ENCODE results near the gene RAB5A.
A peak's percentile ranks its signal among the peaks of the same experiment; 100 is the strongest.
"Not testable (repeated sequence)": the region's sequence is repeated elsewhere in the genome, so short reads cannot be mapped to it uniquely, and the experiment has no call there.

RAB5A gene, protein sequence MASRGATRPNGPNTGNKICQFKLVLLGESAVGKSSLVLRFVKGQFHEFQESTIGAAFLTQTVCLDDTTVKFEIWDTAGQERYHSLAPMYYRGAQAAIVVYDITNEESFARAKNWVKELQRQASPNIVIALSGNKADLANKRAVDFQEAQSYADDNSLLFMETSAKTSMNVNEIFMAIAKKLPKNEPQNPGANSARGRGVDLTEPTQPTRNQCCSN

DNA sequence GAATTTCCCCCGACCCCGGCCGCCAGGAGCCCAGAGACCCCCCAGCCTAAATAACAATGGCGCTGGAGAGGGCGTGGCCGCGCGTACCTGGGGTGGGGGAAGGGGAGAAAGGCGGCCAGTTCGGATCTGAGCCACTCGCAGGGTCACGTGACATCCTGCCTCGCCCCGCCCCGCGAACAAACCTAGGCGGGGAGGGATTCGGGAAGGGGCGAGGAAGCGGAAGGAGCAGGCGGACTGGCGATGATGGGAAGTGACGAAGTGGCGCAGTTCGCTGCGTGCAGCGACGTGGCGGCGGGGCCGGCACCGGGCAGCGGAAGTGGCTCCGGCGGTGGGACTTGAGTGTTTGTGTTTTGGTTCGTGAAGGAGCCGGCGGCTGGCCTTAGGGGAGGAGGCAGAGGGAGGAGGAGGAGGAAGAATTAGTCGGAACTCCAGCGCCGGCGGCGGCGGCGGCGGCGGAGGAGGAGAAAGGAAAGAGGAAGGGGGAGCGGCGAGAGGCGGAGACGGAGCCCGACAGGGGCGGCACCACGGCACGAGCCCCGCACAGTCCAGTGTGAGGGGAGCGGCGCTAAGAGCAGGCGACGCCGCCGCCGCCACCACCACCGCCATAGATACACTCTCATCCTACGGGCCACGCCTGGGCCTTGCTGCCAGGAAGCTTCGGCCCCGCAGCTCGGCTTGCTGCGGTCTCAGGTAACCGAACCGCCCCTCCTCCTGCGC, at the start of gene RAB5A:
RAB5A (plus strand) TSS at position 266 of the 717 bp plus-strand sequence. CDS start 3,802 bp downstream, outside the sequence.
- peak within 1 kb of the TSS; percentile 80 to 100 (median 98) for H3K27ac ChIP-seq
- peak within 1 kb of the TSS; percentile 67 to 99 (median 93) for H3K4me3 ChIP-seq

DNA sequence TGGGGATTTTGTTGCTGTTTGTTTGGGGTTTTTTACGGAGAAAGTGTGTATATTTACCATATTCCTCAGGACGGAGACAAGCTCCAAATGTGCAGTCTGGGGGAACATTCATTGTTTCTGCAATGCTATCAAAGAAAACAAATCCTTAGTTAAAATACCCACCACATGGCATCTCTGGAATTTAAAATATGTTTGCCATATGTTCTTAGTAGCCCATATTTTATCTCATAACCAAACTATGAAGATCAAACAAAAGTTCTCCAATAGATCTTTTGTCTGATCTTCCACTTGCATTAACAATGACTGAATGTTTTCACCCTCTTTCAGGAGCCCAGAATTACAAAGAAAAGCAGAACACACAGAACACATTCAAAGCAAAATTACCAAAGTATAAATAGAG, 48.2 kb upstream of the RAB5A start:
- no peak overlapping the region for H3K27ac ChIP-seq
- no peak overlapping the region for H3K4me3 ChIP-seq

DNA sequence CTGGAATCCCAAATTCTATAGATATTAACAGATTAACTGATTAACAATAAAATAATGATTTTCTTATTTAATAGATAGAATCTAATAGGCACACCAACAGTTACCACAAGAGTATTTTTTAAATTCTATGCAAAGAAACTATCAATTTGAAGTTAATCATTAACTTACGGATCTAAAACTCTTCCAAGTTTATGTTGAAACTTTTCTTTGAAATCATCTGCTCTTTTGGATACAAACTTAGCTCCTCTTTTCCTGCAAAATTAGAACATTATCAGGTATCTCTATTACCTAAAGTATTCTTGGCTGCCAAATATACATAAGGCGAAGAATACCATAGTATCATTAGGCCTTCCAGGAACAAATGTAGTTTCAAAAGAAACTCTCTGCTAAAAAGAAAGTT, 47.6 kb upstream of the RAB5A start:
- H3K27ac ChIP-seq: no peak overlapping the region
- no peak overlapping the region for H3K4me3 ChIP-seq

DNA sequence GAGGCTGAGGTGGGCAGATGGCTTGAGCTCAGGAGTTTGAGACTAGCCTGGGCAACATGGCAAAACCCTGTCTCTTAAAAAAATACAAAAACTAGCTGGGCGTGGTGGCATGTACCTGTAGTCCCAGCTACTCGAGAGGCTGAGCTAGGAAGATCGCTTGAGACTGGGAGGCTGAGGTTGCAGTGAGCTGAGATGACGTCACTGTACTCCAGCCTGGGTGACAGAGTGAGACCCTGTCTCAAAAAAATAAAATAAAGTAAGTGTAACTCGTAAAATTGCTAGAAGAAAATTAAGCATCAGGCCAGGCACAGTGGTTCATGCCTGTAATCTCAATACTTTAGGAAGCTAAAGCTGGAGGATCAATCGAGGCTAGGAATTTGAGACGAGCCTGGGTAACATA, 47.1 kb upstream of the RAB5A start:
- not testable (repeated sequence) for H3K27ac ChIP-seq, H3K4me3 ChIP-seq

DNA sequence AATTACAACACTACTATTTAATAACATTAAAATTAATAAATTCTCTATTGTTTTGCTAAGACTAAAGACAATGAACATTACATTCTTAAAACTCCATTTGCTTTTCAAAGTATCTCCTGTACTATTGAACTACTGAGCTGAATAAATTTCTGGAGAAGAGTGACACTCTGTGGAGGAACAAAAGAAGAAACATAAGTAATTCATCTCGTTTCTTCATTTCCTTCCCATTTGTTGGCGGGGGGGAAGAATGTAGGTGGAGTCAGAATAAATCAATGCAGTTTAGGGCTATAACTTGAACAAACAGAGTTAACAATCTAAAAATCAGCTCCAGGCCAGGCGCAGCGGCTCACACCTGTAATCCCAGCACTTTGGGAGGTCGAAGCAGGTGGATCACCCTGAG, 45.6 kb upstream of the RAB5A start:
- H3K27ac ChIP-seq: no peak overlapping the region

DNA sequence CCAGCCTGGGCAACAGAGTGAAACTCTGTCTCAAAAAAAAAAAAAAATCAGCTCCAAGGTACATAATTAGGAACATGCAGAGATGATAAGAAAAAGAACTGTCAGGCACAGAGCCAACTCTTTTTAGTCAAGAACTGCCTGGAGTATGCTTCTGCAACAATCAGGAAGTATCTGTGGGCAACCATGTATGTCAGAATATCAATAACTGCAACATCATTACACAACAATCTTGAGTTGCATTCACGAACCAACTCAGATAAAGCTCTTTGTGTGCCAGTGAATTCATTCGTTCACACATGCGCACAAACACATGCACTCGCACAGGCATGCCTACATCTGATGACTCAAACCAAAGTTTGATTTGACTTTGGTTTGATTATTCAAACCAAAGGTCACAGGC, 45.0 kb upstream of the RAB5A start:
- Histone ChIP-seq H3K27ac (no peak overlapping the region), H3K4me3 (no peak overlapping the region)

More for the DNA sequence above, 45.6 kb upstream of the RAB5A start:
- no peak overlapping the region for H3K4me3 ChIP-seq

DNA sequence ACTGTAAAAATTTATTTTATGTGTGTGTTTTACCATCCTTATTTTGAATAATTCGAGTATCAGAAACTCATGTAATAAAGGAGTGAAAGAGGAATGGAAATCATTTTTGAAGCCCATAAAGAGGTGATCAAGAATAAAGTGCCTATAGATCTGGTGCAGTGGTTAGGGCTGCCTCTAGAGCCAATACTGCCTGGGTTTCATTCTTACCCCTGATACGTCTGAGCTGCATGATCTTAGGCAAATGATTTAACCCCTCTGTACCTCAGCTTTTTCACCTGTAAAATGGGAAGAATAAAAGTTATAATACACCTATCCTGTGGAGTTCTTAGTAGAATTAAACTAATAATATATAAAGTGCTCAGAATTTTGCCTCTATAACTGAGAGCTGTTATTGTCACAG, 43.2 kb upstream of the RAB5A start:
- H3K4me3 ChIP-seq: no peak overlapping the region

DNA sequence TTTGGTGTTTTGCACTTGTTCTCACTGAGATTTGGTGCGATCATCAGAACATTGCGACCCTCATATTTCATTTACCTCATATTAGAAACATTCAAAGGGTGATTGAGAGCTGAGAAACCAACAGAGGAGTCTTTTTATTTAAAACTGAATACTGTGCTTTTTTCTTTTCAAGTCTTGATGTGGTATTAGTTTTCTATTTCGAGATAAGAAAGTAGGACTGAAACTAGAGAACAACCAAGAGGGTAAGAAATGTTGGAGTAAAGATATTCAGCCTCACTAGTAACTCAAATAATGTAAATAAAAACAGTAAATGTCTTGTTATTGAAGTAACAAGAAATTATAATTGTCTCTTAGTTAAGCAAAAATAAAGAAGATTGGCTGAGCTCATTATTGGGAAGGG, 39.4 kb upstream of the RAB5A start:
- no peak overlapping the region for H3K4me3 ChIP-seq
- no peak overlapping the region for H3K27ac ChIP-seq

More for the DNA sequence above, 43.2 kb upstream of the RAB5A start:
- no peak overlapping the region for H3K27ac ChIP-seq

DNA sequence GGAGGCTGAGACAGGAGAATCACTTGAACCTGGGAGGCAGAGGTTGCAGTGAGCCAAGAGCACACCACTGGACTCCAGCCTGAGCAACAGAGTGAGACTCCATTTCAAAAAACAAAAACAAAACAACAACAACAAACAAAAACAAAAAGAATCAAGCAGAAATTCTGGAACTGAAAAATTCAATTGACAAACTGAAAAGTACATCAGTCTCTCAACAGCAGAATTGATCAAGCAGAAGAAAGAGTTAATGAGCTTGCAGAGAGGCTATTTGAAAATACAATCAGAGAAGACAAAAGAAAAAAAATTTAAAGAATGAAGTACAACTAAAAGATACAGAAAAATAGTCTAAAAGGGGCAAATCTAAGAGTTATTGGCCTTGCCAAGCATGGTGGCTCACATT, 35.4 kb upstream of the RAB5A start:
- Histone ChIP-seq H3K4me3 (no peak overlapping the region), H3K27ac (no peak overlapping the region)

DNA sequence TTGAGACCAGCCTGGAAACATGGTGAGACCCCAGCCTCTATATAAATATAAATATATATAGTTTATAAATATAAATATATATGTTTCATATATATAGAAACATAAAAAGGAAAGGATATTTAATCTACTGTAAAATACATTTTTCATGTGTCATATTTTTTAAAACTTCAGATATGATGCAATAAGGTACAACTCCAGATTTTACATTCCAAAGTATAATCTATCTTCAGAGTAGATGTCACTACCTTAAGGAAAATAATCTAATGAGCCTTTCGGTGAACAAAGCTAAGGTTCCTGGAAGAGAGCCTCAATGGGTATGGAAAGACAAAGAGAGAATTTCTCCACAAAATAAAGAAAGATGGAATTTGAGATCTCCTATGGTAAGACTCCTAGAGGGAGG, 29.7 kb upstream of the RAB5A start:
- Histone ChIP-seq H3K27ac (no peak overlapping the region), H3K4me3 (no peak overlapping the region)

DNA sequence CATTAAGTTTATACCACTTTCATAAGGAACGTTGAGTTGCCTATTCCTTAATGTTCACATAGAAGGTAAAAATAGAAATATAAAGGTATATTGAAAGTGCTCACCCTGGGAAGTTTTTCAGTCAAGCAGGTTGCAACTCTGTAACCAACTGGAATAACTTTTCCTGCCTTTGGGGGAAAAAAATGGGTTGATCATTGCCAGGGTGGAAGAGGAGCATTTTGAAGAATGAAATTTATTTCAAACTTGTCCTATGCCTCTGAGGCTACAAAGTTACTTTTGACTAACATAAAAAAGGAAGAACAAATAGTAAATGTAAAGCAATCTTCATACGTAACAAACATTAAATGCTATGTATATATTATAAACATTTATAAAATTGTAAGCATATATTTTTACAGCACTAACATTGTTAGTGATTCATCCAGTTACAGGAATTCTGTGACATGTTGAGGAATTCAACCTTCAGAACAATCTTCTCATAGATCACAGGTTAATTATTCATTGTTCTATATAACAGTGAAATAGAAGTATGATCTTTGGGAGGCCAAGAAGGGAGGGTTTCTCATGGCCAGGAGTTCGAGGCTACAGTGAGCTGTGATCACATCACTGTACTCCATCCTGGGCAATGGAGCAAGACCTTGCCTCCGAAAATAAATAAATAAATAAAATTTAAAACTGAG, 26.4 kb upstream of the RAB5A start:
- Histone ChIP-seq H3K4me3 (no peak overlapping the region), H3K27ac (no peak overlapping the region)

DNA sequence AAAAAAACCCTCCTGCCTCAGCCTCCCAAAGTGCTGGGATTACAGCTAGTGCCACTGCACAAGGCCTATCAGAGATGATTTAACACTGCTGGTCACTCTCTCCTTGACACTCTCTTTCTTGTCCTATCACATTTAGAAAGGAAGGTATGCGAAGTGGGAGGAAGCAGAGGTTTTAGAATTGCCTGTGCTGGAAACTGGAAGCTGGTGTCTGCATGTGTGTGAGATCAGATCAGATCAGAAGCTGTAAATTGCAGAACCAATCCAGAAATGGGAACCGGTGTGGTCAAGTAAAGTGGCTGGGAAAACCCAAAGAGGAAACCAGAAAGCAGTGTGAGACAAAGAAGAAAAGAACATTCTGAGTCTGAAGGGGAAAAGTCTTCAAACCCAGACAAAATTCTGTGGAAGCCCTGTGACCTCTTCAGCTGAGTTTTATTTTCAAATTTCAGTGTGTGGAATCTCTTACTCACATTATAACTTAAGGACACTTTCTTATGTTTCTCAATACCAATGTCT, 15.7 kb upstream of the RAB5A start:
- Histone ChIP-seq H3K4me3 (no peak overlapping the region), H3K27ac (peak overlapping the region in 1 of 21 experiments; percentile 34)

DNA sequence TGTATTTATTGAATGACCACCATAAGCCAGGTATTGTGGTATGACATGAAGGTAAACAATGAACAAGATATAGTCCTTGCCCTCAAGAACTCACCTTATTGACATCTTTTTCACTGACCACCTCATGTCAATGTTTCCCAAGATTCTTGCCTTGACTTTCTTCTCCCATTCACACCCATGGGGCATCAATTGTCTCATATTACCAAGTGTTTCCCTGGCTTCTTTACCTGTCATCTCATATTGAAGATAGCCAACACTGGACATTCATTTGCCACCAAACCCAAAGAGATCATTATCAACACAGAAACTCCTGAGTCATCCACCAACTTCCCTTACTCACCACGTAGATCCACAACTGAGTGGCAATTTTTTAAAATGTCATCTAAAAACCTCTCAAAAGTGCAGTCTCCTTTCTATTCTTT, 15.1 kb upstream of the RAB5A start:
- H3K4me3 ChIP-seq: no peak overlapping the region
- H3K27ac ChIP-seq: peak overlapping the region in 1 of 21 experiments; percentile 34

DNA sequence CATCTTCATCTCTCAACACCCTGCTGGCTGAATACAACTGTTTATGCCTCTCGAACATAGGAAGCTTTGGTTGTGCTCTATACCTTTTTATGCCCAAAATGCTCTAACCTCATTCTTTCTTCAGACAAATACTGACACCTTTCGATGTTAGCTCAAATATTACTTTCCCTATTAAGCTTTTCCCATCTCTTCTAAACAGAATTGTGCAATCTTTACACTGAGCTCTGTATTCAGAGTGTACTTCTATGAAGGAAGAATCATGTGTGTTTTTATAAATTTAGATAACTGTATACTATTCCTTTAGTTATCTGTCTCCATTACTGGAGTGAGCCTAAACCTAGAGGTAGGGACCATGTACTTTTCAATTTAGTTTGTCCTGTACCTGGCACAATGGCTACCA, 14.5 kb upstream of the RAB5A start:
- Histone ChIP-seq H3K4me3 (no peak overlapping the region), H3K27ac (no peak overlapping the region)

DNA sequence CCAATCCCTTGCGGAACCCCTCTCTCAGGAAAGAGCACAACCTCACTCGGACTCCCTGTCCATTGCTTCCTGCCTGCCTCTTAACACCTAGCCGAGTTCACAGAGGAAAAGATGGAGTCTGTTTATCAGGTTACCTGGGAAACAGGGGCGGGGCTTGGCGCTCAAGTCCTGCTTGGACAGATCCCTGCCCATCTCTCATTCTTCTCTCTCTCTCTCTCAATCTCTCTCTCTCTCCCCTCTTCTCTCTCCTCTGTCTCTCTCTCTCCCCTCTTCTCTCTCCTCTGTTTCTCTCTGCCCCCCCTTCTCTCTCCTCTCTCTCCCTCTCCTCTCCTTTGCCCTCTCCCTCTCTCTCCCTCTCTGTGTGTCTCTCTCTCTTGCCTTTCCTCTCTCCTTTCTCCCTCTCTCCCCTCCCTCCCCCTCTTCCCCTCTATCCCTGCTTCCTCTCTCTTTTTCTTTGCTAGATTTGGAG, 12.8 kb upstream of the RAB5A start, which contains the start of gene EFHB:
EFHB (minus strand) TSS at position 120 of the 469 bp plus-strand sequence. CDS start 199 bp downstream, outside the sequence.
- no peak within 1 kb of the TSS for H3K27ac ChIP-seq
- no peak within 1 kb of the TSS for H3K4me3 ChIP-seq

DNA sequence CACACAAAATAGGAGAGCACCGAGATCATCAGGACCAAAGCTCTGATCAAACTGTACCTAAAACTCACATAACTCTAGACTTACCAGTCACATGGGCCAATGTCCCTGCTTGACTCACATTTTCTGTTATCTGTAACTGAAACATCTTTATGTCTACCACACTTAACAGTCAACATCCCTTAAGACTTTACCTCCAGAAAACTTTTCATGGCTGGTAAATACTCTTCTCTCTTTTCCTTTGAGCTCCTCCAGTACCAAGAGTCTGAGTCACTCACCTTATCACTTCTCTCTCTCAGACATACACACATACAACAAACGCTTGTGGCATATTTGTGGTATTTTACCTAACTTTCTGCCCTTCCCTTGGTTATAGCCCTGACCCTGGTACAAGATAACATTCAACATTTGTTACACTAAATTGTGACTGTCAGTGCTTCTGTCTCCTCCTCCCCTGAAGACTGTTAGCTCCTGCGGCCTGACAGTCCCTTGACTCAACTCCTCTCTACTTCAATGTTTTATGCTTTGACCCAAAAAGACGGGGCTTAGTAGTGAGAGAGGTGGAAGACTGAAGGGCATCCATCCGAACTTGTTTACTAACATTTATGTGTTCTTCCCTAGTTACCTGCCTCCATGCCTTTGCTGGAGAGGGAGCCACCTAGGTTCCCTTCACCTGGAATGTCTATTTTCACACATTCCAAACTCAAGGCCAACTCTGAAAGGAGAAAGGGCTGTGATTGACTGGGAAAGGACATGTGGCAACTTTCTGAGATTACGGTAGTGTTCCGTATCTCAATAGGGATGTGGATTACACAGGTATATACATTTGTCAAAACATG, 9.2 kb upstream of the RAB5A start:
- no peak overlapping the region for H3K4me3 ChIP-seq

DNA sequence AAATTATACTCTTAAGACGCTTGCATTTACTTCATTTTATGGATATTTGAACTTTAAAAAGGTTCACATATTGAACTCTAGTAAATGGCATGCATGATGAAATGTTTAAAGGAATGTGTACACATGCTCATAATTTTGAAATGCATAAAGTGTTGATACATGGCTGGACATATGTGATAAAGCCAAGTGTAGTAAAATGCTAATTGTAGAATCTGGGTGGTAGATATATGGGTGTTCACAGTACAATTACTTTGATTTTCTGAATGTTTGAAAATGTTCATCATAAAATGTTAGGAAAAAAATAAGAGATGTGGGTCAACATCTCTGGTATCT, 8.6 kb upstream of the RAB5A start:
- H3K4me3 ChIP-seq: no peak overlapping the region
- H3K27ac ChIP-seq: no peak overlapping the region

More for the DNA sequence above, 9.2 kb upstream of the RAB5A start:
- no peak overlapping the region for H3K27ac ChIP-seq

DNA sequence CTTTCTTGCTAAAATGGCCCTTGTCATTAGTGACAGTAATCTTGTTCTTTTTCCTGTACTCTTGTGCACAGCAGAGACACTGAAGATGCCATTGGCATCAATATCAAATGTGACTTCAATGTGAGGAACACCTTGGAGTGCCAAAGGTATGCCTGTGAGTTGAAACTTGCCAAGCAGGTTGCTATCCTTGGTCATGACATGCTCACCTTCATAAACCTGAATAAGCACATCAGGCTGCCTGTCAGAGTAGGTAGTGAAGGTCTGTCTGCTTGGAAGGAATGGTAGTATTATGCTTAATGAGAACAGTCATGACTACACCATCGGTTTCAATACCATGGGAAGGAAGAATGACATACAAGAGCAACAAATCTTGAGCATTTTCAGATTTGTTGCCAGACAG, 6.3 kb upstream of the RAB5A start:
- Histone ChIP-seq H3K27ac (no peak overlapping the region), H3K4me3 (no peak overlapping the region)

DNA sequence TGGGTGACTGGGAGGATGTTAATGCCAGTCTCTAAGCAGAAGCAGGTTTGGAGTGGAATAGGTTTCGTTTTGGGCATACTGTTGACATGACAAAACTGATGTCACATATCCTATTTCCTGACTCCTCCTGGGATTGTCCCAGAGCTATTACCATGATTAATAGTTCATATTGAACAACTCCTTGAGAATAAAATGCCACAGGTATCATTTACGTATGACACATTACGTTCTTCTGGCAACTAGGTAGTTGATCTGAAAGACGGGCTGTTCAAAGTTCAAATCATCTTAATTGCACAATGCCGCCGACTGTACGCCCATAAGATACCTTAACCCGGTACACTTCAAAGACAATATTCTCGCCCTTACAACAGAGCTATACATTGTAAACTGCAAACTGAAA, 1.4 kb upstream of the RAB5A start:
- H3K4me3 ChIP-seq: peak overlapping the region in 6 of 7 experiments; percentile 67 to 99 (median 96)

More for the DNA sequence above, 1.4 kb upstream of the RAB5A start:
- H3K27ac ChIP-seq: peak overlapping the region in 12 of 21 experiments; percentile 80 to 100 (median 98)

Data from skin epidermis (tissue), 12 donors.